ENCODE results near the gene NUP133.
"Not testable (repeated sequence)": the region's sequence is repeated elsewhere in the genome, so short reads cannot be mapped to it uniquely, and the experiment has no call there.

NUP133 gene

DNA sequence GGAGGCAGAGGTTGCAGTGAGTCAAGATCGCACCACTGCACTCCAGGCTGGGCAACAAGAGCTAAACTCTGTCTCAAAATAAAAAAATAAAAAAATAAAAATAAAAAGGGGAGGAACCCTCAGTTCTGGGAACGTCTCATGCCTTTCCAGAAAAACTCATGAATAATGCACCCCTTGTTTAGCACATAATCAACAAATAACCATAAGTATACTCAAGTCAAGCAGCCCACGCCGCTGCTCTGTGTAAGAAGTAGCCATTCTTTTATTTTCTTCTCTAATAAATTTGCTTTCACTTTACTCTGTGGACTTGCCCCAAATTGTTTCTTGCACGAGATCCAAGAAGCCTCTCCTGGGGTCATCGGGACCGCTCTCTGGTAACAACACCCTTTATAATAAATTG, 59.8 kb downstream of the NUP133 start:
- no peak for DNase-seq

DNA sequence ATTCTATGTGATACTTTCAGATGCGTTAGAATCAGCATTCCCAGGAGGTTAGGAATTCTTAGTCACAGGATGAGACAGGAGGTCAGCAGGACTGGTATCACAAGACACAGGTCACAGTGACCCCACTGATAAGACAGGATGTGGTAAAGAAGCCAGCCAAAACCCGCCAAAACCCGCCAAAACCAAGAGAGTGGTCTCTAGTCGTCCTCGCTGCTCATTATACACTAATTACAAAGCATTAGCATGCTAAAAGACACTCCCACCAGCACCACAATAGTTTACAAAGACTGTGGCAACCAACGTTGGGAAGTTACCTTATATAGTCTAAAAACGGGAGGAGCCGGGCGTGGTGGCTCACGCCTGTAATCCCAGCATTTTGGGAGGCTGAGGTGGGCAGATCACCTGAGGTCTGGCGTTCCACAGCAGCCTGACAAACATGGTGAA, 60.3 kb downstream of the NUP133 start:
- DNase-seq, result no peak

DNA sequence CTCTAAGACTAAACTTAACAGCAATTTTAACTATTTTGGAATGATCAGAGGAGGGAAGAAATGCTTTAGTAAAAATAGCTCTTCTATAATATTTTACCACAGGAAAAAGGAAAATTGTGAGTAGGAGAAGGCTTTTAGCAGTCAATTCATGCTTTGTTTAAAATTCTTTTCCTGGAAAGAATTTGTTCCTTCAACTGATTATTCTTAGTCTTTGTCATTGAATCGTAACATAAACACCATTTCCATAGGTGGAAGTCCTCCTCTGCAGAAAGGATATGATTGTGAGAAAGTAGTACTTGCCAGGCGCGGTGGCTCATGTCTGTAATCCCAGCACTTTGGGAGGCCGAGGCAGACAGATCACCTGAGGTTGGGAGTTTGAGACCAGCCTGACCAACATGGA, 62.3 kb downstream of the NUP133 start:
- DNase-seq, result no peak

DNA sequence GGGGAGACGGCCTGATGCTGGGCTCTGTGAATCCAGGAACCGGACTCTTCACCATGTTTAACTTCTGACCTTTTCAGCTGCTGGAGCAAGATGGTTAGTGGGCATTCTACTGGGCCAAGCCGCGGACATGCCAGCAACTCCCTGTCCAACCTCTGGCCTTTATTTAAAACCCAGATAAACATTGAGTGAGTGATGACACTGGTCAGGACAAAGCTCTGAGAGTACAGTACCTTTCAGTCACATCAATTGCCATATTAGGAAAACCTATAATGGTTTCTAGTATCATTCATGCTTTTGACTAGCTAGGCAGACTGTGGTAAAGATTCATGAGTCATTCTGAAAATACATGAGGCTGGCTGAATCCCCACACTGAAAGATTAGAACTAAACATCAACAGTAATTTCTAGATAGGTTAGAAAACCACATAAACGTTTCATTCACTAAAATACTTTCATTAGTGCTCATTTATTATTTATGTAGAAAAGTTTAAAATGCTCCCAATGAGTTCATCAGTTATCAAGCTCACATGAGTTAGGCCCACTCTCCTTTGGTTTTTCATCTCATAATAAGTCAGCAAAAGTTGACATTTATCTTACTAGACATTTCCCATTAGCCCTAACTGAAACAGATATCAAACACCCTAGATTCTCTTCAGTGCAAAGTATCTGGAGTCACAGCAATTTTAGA, 67.1 kb downstream of the NUP133 start:
- no peak for DNase-seq

DNA sequence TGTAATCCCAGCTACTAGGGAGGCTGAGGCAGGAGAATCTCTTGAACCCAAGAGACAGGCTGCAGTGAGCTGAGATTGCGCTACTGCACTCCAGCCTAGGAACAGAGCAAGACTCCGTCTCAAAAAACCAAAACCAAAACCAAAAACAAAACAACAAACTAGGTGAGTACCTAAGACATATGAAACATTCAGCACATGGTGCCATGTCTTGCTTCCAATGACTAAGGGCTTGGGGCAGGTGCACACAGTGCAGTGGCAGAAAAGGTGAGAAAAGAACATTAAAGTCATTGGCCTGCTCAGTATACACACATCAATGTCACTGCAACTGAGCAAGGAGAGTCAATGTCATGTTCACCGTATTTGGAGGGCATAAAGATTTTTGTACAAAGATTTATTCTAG, 70.1 kb downstream of the NUP133 start:
- no peak for DNase-seq

DNA sequence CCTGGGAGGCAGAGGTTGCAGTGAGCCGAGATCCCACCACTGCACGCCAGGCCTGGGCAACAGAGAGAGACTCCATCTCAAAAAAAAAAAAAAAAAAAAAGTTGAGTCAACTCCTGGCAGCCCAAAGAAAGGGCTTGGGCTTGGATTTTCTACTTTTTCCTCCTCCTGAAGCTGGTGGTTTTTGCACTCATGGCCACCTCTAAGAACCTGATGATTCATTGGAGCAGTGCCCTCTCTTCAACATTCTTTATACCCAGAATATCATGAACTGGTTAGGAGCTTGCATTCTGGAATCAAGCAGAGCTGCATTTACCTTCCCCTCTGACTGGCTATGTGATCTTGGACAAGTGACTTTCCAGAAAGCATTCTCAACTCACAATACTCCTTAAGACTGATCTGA, 70.7 kb downstream of the NUP133 start:
- no peak for DNase-seq

DNA sequence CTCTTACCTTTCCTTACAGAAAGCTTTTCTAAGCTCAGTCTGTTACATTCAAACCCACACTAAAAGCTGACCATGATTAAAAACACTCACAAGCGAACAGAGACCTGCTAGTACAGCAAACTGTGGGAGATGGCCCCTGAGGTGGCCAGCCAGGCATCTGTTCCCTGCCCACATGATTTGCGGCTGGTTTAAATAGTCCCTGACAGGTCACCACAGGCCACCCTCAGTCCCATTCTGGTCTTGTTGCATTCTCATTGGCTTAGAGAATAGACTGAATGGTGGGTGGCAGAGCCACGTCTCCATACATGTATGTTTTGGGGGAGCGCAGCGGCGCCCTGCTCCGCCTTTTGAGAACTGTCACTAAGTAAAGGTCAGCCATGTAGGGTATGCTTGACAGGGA, 71.9 kb downstream of the NUP133 start:
- DNase-seq, result no peak

DNA sequence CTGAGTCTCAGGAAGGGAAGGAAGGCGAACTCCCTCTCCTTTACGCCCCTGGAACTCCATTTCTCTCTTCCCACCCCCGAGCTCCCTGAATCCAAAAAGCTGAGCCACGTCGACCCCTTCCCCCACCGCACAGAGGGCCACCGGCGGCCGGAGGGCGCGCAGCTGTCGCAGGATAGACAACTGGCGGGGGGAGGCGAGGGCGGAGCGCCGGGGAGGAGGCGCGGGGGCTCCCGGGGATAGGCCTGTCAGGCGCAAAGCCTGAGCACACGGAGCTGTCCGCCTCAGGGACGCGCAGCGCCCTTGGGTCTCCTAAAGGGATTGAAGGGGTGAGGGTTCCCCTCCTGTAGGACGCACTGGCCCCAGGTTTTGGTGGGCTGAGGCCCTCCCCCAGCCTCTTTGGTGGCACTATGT, 73.5 kb downstream of the NUP133 start:
- no peak for DNase-seq

DNA sequence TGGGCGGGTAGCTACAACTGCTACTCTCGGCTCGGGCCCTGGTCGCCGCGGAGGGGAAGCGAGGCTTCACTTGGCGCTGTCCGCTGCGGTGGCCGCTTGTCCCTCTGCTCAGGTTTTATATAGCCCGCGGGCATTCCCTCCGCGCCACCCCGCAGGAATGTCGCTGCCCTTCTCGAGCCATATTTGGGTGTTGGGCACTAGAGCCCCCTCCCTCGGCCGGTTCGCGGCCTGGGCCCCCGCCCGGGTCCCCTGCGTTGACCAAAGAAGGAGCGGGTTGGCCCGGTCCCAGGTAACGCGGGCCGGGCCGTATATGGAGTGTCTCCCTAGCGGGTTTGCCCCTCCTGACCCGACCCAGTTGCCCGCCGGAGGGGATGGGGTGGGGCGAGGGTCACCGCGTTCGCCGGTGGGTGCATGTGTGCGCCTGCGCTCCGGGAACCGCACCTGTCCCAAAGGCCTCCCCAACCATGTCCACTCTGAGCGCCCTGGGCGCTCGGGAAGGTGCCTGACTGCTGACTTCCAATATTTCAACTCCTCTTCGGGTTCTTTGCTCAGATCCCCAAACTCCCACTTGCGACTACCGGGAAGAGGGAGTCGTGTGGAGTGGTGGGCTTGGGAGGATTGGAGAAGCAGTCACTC, 74.0 kb downstream of the NUP133 start, which contains the start of gene ACTA1:
ACTA1 (minus strand) TSS at position 90 of the 636 bp plus-strand sequence. CDS start 979 bp downstream, outside the sequence.
- DNase-seq, result no peak

DNA sequence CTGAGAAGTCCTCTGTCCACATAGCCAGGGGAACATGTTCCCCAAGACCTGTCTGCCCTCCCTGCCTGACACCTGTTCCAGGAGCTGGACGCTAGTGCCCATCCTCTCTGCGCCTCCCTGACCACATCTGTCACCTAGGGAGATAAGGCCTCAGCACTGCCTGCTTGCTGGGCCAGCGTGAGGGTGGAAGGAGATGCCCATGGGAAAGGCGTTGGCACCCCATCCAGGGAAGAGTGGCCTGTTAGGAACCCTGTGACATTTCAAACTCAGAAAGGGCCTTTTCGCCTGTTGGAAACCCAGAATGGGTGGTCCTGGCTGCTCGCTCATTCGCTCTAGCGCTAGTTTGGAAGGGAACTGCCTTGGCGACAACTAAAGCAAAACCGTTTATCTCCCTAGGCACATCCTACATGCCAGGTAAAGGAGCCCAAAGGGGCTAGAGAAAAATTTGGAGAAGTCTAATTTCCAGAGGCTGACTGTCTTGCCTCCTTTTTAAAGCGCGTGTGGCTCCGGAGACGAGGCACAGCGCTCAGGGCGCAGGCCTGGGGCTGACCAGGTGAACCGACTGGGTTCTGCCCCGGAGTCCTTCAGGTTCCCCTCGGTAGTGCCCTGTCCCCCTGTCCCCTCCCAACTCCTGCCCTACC, 74.7 kb downstream of the NUP133 start:
- DNase-seq, result no peak

DNA sequence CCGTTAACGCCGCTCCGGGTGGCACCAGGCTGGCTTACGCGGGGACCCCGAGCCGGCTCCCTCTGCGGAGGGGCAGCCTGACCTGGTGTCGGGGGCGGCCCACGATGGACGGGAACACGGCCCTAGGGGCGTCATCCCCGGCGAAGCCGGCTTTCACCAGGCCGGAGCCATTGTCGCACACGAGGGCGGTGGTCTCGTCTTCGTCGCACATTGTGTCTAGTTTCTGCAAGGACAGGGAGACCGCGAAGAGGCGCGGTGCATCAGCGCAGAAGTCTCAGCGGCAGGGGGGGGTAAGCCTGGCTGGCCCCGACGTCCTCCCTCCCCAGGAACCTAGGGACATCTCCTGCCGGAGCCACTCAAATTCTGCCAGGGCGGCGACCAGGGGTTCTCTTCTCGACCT, 75.2 kb downstream of the NUP133 start:
- DNase-seq, result no peak

DNA sequence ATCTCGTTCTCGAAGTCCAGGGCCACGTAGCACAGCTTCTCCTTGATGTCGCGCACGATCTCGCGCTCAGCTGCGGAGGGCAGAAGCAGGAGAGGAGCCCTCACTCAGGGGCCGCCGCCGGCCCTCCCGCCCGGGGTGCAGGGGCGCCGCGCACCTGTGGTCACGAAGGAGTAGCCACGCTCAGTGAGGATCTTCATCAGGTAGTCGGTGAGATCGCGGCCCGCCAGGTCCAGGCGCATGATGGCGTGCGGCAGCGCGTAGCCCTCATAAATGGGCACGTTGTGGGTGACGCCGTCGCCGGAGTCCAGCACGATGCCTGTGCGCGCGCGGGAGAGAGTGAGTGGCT, 76.1 kb downstream of the NUP133 start:
- DNase-seq, result no peak

DNA sequence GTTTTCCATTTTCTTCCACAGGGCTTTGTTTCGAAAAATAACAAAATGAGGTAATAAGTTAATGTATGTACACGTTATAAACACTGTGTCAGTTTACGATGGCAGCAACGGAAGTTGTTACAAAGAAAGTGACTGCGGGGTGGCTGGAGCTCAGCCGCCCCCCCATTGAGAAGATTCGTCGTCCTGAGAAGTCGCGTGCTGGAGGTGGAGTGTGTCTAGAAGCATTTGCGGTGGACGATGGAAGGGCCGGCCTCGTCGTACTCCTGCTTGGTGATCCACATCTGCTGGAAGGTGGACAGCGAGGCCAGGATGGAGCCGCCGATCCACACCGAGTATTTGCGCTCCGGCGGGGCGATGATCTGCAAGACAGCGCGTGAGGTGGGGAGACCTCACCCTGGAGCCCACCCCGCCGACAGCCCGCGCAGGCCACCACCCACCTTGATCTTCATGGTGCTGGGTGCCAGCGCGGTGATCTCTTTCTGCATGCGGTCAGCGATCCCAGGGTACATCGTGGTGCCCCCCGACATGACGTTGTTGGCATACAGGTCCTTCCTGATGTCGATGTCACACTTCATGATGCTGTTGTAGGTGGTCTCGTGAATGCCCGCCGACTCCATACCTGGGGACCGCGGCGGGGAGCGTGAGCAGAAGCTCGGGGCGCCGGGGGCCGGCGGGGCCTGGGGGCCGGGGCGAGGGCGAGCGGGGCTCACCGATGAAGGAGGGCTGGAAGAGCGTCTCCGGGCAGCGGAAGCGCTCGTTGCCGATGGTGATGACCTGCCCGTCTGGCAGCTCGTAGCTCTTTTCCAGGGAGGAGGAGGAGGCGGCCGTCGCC, 76.6 kb downstream of the NUP133 start:
- no peak for DNase-seq

DNA sequence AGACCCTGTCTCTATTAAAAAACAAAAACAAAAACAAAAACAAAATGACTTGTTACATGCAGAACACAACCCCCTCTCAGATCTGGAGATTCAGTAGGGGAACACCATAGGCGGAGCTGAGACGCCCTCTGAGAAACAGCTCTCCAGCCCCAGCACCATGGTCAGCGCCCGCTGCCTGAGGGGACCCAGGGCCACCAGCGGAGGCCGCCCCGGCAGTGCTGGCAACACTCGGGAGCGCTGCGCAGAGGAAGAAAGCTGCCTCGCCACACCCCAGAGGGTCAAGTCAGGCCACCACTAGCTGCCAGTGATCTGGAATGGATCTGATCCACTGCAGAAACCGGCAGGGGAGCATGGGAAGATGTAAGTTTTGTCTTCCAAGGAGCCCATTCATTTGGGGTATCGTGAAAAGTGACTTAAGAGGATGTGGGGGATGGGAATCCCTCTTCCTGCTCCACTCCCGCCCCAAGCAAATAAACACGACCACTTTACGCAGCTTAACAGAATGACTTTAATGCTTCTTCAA, 77.3 kb downstream of the NUP133 start:
- DNase-seq, result peak; percentile 7

DNA sequence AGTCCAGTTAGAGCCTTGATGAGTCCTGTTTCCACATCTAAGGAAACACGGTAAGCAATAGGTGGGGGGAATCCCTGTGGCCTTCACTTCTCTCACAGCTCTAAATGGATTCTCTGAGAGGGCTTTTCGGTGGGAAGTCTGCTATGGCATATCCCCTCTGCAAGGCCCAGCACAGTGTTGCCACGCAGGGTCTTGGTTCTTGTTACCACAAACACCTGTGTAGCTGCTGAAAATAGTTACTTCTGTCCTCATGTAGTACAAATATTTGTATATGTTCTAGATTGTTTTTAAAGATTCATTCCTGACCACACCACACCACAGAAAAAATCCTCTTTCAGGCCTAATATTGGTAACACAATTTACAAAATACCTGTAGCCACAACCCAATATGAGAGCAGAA, 79.9 kb downstream of the NUP133 start:
- DNase-seq, result no peak

DNA sequence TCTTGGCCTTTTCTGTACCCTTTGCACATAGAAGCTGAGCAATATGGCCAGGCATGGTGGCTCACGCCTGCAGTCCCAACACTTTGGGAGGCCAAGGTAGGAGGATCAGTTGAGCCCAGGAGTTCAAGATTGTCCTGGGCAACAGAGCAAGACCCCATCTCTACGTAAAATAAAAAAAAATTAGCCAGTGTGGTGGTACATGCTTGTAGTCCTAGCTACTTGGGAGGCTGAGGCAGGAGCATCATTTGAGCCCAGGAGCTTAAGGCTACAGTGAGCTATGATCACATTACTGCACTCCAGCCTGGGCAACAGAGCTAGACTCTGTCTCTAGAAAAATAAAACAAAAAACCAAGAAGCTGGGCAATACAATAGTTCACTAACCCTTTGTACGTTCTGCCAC, 80.6 kb downstream of the NUP133 start:
- DNase-seq, result no peak

DNA sequence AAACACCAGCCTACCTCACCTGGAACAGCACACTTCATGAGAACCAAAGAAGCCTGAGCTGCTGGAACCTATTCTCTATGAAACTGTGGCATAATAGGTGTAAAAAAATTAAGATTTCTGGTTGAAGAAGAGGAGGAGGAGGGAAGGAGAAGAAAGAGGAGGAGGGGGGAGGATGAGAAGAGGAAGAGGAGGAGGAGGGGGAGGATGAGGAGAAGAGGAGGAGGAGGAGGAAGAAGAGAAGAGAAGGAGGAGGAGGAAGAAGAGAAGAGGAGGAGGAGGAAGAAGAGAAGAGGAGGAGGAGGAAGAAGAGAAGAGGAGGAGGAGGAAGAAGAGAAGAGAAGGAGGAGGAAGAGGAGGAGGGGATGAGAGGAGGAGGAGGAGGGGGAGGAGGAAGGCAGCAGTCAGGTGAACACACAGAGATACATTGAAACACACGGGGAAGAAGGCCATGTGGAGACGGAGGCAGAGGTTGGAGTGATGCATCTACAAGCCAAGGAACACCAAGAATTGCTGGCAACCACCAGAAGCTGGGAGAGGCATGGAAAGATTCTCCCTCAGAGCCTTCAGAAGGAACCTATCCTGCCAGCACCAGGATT, 82.5 kb downstream of the NUP133 start:
- no peak for DNase-seq

DNA sequence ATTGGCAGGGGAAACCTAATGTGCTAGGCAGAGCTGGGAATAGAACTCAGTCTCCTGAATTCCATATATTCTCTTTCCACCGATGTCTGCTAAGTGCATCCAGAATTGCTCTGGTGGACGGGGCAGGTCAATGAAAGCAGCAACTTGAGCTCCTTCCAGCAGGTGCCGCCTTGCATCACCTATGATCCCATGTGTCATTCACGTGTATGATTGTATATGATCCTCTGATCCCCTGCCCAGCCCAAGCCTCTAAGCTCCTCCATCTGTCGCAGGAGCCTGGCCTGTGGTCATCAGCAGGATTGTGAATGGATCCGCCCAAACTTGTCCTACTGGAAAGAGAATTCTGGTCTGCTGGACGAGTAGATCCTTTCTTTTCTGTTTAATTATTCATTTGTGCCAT, 87.4 kb downstream of the NUP133 start:
- DNase-seq, result no peak

DNA sequence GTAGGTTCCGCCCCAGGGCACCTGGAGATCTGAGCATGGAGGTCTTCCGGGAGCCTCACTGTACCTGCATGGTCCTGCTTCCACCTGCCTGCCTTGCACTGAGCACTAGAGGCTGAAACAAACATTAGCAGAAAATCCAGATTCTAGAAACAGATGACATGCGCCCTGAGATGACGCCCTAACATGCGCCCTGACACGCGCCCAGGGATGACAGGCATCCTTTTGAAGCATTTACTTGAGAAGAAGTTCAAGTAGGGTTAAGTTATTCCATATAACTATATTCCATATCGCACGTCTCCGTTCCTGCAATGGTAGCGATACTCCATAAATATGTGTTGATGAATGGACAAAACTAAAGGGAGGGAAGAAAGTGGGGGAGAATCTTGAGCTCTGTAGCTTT, 87.9 kb downstream of the NUP133 start:
- no peak for DNase-seq

DNA sequence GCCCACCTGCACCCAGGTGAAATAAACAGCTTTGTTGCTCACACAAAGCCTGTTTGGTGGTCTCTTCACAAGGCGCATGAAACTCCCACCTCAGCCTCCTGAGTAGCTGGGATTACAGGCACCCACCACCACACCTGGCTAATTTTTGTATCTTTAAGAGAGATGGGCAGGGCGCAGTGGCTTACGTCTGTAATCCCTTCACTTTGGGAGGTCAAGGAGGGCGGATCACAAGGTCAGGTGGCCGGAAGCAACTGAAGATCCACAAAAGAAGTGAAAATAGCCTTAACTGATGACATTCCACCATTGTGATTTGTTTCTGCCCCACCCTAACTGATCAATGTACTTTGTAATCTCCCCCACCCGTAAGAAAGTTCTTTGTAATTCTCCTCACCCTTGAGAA, 89.6 kb downstream of the NUP133 start:
- not testable (repeated sequence) for DNase-seq

DNA sequence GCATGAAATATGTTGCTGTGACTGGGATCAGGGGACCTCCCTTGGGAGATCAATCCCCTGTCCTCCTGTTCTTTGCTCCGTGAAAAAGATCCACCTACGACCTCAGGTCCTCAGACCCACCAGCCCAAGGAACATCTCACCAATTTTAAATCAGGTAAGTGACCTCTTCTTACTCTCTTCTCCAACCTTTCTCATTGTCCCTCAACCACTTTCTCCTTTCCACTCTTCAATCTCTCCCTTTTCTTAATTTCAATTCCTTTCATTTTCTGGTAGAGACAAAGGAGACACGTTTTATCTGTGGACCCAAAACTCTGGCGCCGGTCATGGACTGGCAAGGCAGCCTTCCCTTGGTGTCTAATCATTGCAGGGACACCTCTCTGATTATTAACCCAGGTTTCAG, 95.3 kb downstream of the NUP133 start:
- DNase-seq, result not testable (repeated sequence)

DNA sequence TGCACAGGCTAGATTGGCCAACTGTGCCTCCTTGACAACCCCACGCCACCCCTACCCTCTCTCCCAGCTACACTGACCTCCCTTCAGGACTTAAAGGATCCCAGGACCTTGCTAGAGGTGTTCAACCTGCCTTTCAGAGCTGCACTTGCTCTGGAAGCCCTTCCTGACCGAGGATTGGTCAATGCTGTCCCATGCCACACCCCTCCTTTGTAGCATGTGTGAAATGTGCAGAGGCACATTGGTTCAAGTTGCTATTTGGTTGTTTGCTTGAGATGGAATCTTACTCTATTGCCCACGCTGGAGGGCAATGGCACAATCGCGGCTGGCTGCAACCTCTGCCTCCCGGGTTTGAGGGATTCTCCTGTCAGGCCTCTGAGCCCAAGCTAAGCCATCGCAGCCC, 96.1 kb downstream of the NUP133 start:
- DNase-seq, result no peak
